Cortex of kidney (tissue), 1 donor: Measurements from ENCODE around the gene VKORC1L1.
"Not testable (repeated sequence)": the region's sequence is repeated elsewhere in the genome, so short reads cannot be mapped to it uniquely, and the experiment has no call there.

Experiments used
- DNase-seq: peaks from one replicate; lab custom pipeline; 2025; lab: John Stamatoyannopoulos, UW

Gene VKORC1L1

GRCh38 chr7:65885533-65885932 lies 12.7 kb downstream of the VKORC1L1 start:
- DNase-seq, result not testable (repeated sequence)

GRCh38 chr7:65888434-65889156 lies 15.7 kb downstream of the VKORC1L1 start:
- DNase-seq, result not testable (repeated sequence)

- not testable (repeated sequence) for DNase-seq
Measured at GRCh38 chr7:65889722-65890121, 16.8 kb downstream of the VKORC1L1 start.

- no peak for DNase-seq
Measured at GRCh38 chr7:65892161-65892560, 19.3 kb downstream of the VKORC1L1 start.

GRCh38 chr7:65892835-65893234 lies 20.0 kb downstream of the VKORC1L1 start:
- DNase-seq, result no peak

GRCh38 chr7:65896279-65896870 lies 23.5 kb downstream of the VKORC1L1 start:
- no peak for DNase-seq

- DNase-seq, result not testable (repeated sequence)
Measured at GRCh38 chr7:65897289-65897688, 24.4 kb downstream of the VKORC1L1 start.

GRCh38 chr7:65898677-65899447 lies 26.0 kb downstream of the VKORC1L1 start:
- not testable (repeated sequence) for DNase-seq

- no peak for DNase-seq
Measured at GRCh38 chr7:65902306-65902705, 29.4 kb downstream of the VKORC1L1 start.

GRCh38 chr7:65907501-65908198 lies 34.8 kb downstream of the VKORC1L1 start:
- no peak for DNase-seq

GRCh38 chr7:65910237-65910636 lies 37.4 kb downstream of the VKORC1L1 start:
- no peak for DNase-seq

- DNase-seq, result no peak
Measured at GRCh38 chr7:65912237-65912636, 39.4 kb downstream of the VKORC1L1 start.

GRCh38 chr7:65915921-65916657 lies 43.2 kb downstream of the VKORC1L1 start:
- no peak for DNase-seq

GRCh38 chr7:65923316-65923715 lies 50.4 kb downstream of the VKORC1L1 start:
- no peak for DNase-seq

GRCh38 chr7:65924193-65924592 lies 51.3 kb downstream of the VKORC1L1 start:
- DNase-seq, result no peak

- DNase-seq, result no peak
Measured at GRCh38 chr7:65925040-65925439, 52.2 kb downstream of the VKORC1L1 start.

GRCh38 chr7:65926588-65926987 lies 53.7 kb downstream of the VKORC1L1 start:
- DNase-seq, result no peak

GRCh38 chr7:65927489-65928448 lies 54.9 kb downstream of the VKORC1L1 start:
- no peak for DNase-seq

- DNase-seq, result no peak
Measured at GRCh38 chr7:65931685-65932084, 58.8 kb downstream of the VKORC1L1 start.

GRCh38 chr7:65937296-65937695 lies 64.4 kb downstream of the VKORC1L1 start:
- DNase-seq, result no peak
